ENCODE results near the gene ECHDC3. TPM values are rescaled to one million over a fixed set of nuclear protein-coding genes. Genes with fewer than 3 reads are reported as not detected.

The ECHDC3 gene
- total and polyA plus RNA-seq, 2 of the 13 experiments (the other 11 are each of a cell fraction or from before 2014, with no cell fraction given): not detected

DNA sequence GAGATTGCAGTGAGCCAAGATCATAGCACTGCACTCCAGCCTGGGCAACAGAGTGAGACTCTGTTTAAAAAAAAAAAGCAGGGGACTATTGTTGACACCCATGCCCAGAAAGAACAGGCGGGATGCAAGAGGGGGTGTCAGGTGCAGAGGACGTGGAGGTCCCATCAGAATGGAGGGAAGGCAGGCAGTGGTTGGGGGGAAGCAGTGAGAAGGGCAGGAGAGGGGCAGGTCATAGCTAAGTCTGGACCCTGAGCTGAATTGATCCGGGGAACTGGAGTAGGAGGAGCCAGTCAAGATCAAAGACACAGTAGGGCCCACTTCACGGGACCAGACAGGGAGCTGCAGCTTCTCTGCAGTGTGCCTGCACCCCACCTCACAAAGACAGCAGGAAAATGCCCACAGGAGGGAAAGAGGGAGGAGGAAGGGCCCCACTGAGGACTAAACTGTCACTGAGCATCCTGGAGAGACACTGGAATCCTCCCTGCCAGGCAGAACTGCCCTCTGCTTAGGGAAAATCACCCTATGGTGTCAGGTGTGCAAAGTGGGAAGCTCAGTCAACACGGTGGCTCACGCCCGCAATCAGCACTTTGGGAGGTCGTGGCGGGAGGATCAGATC, 27.3 kb upstream of the ECHDC3 start (continued):
- TF ChIP-seq ZNF326 (CRISPR knock-in tag; IDR thresholded peaks at IDR 0.05; ENCODE audit: borderline replicate concordance) (no peak), SRY (CRISPR knock-in tag; IDR thresholded peaks at IDR 0.05) (0 out of 2 replicates have a peak, but pooled peaks have one; percentile 60), ZNF776 (CRISPR knock-in tag; IDR thresholded peaks at IDR 0.05) (no peak), KMT2B (CRISPR knock-in tag; IDR thresholded peaks at IDR 0.05) (no peak), RBM39 (IDR thresholded peaks at IDR 0.05; ENCODE audit: low read depth, low read length, poor library complexity, severe bottlenecking) (no peak), ZNF460 (CRISPR knock-in tag; IDR thresholded peaks at IDR 0.05; ENCODE audit: borderline replicate concordance) (peak; percentile 16; the same call in 1 of the 2 replicates), ZNF747 (CRISPR knock-in tag; IDR thresholded peaks at IDR 0.05; ENCODE audit: borderline replicate concordance) (no peak), RARG (CRISPR knock-in tag; IDR thresholded peaks at IDR 0.05; ENCODE audit: low read depth) (no peak), ZNF672 (CRISPR knock-in tag; IDR thresholded peaks at IDR 0.05) (no peak), YEATS2 (CRISPR knock-in tag; IDR thresholded peaks at IDR 0.05; ENCODE audit: borderline replicate concordance) (no peak), ZNF83 (CRISPR knock-in tag; IDR thresholded peaks at IDR 0.05; ENCODE audit: borderline replicate concordance) (no peak), KDM1A (CRISPR knock-in tag; IDR thresholded peaks at IDR 0.05) (no peak), TRIM24 (CRISPR knock-in tag; IDR thresholded peaks at IDR 0.05) (no peak; the same call in 1 of the 2 replicates), ZNF207 (IDR thresholded peaks at IDR 0.05; ENCODE audit: borderline replicate concordance) (no peak), ZNF652 (CRISPR knock-in tag; IDR thresholded peaks at IDR 0.05; ENCODE audit: borderline replicate concordance, low read depth) (no peak), HOXD1 (CRISPR knock-in tag; IDR thresholded peaks at IDR 0.05) (0 out of 2 replicates have a peak, but pooled peaks have one; percentile 38), PHF21A (CRISPR knock-in tag; IDR thresholded peaks at IDR 0.05) (0 out of 2 replicates have a peak, but pooled peaks have one; percentile 44)
- TF ChIP-seq, protein P1, sequence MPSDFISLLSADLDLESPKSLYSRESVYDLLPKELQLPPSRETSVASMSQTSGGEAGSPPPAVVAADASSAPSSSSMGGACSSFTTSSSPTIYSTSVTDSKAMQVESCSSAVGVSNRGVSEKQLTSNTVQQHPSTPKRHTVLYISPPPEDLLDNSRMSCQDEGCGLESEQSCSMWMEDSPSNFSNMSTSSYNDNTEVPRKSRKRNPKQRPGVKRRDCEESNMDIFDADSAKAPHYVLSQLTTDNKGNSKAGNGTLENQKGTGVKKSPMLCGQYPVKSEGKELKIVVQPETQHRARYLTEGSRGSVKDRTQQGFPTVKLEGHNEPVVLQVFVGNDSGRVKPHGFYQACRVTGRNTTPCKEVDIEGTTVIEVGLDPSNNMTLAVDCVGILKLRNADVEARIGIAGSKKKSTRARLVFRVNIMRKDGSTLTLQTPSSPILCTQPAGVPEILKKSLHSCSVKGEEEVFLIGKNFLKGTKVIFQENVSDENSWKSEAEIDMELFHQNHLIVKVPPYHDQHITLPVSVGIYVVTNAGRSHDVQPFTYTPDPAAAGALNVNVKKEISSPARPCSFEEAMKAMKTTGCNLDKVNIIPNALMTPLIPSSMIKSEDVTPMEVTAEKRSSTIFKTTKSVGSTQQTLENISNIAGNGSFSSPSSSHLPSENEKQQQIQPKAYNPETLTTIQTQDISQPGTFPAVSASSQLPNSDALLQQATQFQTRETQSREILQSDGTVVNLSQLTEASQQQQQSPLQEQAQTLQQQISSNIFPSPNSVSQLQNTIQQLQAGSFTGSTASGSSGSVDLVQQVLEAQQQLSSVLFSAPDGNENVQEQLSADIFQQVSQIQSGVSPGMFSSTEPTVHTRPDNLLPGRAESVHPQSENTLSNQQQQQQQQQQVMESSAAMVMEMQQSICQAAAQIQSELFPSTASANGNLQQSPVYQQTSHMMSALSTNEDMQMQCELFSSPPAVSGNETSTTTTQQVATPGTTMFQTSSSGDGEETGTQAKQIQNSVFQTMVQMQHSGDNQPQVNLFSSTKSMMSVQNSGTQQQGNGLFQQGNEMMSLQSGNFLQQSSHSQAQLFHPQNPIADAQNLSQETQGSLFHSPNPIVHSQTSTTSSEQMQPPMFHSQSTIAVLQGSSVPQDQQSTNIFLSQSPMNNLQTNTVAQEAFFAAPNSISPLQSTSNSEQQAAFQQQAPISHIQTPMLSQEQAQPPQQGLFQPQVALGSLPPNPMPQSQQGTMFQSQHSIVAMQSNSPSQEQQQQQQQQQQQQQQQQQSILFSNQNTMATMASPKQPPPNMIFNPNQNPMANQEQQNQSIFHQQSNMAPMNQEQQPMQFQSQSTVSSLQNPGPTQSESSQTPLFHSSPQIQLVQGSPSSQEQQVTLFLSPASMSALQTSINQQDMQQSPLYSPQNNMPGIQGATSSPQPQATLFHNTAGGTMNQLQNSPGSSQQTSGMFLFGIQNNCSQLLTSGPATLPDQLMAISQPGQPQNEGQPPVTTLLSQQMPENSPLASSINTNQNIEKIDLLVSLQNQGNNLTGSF (CRISPR knock-in tag; IDR thresholded peaks at IDR 0.05): no peak
- TF ChIP-seq, protein P2, sequence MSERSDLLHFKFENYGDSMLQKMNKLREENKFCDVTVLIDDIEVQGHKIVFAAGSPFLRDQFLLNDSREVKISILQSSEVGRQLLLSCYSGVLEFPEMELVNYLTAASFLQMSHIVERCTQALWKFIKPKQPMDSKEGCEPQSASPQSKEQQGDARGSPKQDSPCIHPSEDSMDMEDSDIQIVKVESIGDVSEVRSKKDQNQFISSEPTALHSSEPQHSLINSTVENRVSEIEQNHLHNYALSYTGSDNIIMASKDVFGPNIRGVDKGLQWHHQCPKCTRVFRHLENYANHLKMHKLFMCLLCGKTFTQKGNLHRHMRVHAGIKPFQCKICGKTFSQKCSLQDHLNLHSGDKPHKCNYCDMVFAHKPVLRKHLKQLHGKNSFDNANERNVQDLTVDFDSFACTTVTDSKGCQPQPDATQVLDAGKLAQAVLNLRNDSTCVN (CRISPR knock-in tag; IDR thresholded peaks at IDR 0.05; ENCODE audit: borderline replicate concordance): no peak
- TF ChIP-seq, protein P3, sequence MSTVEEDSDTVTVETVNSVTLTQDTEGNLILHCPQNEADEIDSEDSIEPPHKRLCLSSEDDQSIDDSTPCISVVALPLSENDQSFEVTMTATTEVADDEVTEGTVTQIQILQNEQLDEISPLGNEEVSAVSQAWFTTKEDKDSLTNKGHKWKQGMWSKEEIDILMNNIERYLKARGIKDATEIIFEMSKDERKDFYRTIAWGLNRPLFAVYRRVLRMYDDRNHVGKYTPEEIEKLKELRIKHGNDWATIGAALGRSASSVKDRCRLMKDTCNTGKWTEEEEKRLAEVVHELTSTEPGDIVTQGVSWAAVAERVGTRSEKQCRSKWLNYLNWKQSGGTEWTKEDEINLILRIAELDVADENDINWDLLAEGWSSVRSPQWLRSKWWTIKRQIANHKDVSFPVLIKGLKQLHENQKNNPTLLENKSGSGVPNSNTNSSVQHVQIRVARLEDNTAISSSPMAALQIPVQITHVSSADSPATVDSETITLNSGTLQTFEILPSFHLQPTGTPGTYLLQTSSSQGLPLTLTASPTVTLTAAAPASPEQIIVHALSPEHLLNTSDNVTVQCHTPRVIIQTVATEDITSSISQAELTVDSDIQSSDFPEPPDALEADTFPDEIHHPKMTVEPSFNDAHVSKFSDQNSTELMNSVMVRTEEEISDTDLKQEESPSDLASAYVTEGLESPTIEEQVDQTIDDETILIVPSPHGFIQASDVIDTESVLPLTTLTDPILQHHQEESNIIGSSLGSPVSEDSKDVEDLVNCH (CRISPR knock-in tag; IDR thresholded peaks at IDR 0.05): no peak
- TF ChIP-seq, protein P4, sequence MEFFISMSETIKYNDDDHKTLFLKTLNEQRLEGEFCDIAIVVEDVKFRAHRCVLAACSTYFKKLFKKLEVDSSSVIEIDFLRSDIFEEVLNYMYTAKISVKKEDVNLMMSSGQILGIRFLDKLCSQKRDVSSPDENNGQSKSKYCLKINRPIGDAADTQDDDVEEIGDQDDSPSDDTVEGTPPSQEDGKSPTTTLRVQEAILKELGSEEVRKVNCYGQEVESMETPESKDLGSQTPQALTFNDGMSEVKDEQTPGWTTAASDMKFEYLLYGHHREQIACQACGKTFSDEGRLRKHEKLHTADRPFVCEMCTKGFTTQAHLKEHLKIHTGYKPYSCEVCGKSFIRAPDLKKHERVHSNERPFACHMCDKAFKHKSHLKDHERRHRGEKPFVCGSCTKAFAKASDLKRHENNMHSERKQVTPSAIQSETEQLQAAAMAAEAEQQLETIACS (CRISPR knock-in tag; IDR thresholded peaks at IDR 0.05): no peak

All from HepG2 (cell line).